SW480 (cell line): ENCODE results near the gene RINT1.
A peak's percentile ranks its signal among the peaks of the same experiment; 100 is the strongest.
"Not testable (repeated sequence)": the region's sequence is repeated elsewhere in the genome, so short reads cannot be mapped to it uniquely, and the experiment has no call there.

Experiments used
- DNase-seq: peaks from one replicate; pipeline ENCODE4 v3.0.0-alpha.2; 2016; ENCODE audit warnings: low spot score

Gene RINT1

GRCh38 chr7:105532709-105533460, 884 bp downstream of the RINT1 start:
- DNase-seq = no peak

DNA sequence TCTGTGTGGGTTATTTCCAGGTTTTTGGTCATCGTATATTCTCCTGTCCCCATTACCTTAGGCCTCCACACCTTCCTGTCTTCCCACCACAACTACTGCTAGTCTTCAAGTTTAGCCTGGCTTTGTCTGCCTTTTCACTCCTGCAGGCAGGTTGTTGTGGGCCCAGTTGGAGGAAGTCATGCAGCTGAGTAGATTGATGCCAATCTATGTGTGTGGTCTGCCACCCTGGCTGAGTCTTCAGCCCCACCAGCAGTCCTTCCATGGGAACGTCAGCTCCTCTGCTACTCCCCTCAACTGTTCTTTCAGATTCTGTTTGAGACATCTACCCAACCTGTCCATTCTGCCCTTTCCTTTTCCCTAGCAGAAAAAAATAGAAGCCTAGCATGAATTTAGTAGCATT, 6.3 kb downstream of the RINT1 start:
- DNase-seq = no peak

DNA sequence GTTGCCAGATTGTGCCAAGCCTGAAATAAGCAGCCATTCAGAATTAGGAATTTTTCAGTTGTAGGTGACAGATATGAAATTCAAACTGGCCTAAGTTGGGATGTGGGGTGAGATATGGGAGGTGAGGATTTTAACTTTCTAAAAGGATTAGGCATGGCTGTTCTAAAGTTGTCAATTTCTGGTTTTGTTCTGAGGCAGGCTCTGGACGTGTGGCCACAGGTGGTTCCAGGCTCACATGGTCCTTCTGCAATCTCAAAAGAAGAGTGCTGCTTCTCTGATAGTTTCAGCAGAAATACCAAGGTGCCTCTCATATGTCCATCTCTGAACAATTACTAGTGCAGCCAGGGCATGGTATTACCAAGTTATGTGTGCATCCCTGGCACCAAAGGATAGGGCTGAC, 27.9 kb downstream of the RINT1 start:
- DNase-seq = no peak

- no peak for DNase-seq
Observed at GRCh38 chr7:105565190-105565589, 33.2 kb downstream of the RINT1 start.

DNA sequence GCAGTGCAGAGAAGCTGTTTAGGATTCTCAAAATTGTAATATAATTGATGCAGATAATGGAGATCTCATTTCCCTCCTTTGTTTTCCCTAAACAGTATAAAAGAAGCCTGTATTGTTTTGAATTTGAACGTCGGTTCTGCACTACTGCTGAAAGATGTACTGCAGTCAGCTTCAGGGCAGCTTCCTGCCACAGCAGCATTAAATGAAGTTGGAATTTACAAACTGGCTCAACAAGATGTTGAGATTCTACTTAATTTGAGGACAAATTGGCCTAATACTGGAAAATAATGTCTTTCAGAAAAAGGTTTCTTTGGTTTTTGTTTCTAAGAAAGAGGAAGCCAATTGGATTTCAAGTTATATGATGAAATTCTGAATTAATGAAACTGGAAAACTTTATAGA, 35.0 kb downstream of the RINT1 start:
- DNase-seq = no peak

DNA sequence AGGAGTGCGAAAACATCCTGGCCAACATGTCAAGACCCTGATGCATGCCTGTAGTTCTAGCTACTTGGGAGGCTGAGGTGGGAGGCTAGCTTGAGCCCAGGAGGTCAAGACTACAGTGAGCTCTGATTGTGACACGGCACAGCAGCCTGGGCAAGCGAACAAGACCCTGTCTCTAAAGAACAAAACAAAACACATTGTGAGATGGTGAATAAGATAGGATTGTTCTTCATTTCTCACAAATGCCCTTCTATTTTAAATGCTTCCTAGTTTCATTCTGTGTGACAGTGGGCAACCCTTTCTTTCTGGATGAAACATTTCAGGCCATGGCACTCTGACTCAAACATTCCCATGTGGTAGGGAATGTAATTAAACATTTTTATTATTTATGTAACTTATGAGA, 35.8 kb downstream of the RINT1 start:
- DNase-seq = no peak

GRCh38 chr7:105571891-105572290, 39.9 kb downstream of the RINT1 start:
- no peak for DNase-seq

DNA sequence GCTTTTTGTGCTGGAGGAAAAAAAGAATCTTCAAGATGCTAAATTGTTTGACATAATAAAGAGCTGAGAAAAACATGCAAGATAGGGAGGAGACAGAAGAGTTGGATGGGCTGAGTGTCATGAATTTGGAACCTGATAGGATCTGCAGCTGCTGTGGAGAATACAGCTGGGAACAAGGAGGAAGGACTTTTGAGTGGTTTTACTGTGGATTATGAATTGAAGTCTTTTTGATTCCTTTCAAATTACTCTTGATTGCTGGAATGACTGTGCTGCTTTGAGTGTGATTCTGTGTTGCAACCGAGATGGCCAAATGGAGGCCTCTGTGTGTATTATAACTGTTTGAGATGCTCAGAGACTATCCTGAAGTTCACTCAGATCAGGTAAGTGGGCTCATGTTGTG, 45.2 kb downstream of the RINT1 start:
- DNase-seq = no peak

GRCh38 chr7:105578496-105578895, 46.5 kb downstream of the RINT1 start:
- DNase-seq = no peak

GRCh38 chr7:105580022-105580740, 48.2 kb downstream of the RINT1 start:
- DNase-seq = no peak

GRCh38 chr7:105581066-105581811, 49.2 kb downstream of the RINT1 start, which contains the start of gene EFCAB10:
Gene EFCAB10 (minus strand): TSS chr7:105581493. CDS start chr7:105581463, 30 bp downstream.
- DNase-seq = peak; percentile 35

- no peak for DNase-seq
Observed at GRCh38 chr7:105583061-105583460, 51.1 kb downstream of the RINT1 start.

DNA sequence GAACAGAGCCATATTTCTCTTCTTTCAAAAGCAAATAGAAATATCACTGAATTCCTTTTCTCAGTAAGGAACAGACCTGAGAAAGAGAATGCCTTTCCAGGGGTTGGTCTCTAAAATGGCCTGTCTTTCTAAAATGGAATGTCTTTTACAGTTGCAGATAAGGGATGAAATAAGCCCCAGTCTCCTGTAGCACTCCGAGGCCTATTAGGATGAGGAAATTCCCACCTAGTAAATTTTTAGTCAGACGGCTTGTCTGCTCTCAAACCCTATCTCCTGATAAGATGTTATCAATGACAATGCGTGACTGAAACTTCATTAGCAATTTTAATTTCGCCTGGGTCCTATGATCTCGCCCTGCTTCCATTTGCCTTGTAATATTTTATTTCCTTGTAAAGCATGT, 52.2 kb downstream of the RINT1 start:
- no peak for DNase-seq

DNA sequence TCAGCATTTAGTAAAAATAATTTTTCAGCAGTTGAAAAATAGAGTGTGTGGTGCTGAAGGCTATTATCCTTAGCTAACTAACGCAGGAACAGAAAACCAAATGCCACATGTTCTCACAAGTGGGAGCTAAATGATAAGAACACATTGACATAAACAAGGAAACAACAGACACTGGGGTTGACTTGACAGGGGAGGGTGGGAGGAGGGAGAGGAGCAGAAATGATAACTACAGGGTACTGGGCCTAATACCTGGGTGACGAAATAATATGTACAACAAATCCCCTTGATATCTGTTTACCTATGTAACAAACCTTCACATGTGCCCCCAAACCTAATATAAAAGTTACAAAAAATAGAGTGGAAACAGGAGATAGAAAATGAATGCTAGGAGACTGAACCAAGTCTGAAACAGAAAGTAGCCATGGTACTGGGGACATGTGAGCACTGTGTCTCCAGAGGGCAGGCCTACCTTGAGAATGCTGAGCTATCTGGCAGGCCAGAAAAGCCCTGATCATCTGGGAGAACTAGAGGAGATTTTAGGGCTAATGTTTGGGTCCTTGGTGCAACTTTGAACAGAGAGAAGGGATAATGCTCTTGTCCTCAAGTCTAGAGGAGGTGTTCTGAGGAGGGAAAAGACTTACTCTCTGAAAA, 54.0 kb downstream of the RINT1 start:
- no peak for DNase-seq

DNA sequence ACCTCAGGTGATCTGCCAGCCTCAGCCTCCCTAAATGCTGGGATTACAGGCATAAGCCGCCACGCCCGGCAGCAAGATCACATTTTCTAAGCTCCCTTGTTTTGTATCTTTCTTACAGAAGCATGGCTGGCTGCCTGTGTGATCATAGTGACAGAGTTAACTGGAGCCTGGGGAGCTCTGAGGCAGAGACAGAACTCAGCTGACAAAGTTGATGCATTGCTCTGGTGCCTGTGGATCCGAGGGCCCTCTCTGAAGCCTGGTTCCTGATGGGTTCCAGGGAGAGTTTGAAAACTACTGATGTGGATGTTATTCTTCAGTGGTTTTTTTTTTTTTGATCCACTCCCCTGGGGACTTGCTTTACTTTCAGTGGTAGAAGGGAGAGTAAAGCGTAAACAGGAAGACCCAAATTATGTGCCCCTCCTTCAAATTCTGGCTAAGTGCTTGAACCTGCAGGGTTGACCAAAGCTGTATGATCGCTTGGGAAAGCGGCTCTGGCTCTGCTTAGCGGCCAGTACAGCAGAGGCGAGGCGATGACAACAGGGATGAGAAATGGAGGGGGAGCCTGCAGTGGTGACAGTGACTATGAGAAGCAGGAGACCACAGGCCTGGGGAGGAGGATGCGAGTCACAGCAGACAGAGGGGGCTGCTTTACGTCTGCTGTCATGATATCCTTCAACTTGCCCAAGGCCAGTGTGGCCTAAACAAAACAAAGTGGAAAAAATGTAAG, 56.1 kb downstream of the RINT1 start:
- DNase-seq = no peak

DNA sequence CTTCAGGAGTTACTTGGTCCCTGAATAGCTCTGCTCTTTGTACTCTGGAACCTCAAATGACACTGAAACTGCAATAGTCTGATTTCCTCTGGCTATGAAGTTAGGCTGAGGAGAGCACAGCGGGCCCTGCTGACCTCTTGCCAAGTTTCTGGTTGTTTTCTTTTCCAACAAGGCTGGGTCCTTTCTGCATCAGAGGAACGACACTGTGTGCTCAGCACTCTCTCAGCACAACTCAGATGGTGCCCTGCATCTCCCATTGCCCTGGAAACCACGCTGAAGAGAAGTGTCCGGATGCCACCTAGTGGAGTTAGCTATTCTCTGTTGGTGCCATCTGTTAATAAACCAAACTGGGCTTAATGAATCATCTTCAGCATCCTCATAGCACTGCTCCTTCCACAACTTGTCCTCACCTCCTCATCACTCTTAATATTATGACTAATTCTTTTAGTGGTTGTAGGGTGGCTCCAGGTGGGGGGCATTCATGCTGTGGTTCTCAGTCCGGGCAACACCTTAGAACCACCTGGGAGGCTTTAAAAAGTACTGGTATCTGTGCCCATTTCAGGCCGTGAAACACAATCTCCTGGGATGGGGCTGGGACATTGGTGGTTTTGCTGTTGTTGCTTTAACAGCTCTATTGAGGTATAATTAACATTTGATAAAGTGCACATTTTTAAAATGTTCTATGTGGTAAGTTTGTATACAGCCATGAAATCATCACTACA, 57.5 kb downstream of the RINT1 start:
- peak; percentile 91 for DNase-seq

DNA sequence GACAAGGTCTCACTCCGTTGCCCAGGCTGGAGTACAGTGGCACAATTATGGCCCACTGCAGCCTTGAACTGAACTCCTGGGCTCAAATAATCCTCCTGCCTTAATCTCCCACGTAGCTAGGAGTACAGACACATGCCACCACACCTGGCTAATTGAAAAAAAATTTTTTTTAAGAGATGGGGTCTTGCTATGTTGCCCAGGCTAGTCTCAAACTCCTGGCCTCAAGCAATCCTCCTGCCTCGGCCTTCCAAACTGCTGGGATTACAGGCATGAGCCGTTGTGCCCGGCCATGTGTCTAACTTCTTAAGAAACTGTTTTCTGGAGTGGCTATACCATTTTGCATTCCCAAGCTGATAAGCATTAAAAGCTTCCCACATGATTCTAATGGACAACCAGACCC, 58.8 kb downstream of the RINT1 start:
- DNase-seq = no peak

GRCh38 chr7:105591522-105591921, 59.5 kb downstream of the RINT1 start:
- DNase-seq = no peak

DNA sequence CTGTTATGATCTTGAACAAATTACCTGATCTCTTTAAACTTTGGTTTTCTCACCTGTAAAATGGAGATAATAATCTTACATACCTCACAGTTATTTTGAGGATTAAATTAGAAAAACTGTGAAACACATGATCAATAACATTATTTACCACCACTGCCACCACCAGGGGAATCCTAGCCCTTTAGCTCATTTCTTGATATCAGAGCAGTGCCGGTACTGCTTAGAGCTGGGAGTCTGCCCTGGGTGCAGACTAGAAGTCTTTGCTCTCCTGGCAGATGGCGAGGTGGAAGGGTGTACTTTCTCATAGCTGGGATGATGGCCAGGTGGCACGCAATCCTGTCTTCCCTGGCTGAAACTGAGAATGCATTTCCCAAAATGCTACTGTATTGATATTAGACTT, 62.0 kb downstream of the RINT1 start:
- no peak for DNase-seq

- DNase-seq = no peak
Observed at GRCh38 chr7:105596866-105597265, 64.9 kb downstream of the RINT1 start.

- DNase-seq = not testable (repeated sequence)
Observed at GRCh38 chr7:105599080-105599479, 67.1 kb downstream of the RINT1 start.
